BLaER1 (cell line): ENCODE data around the gene PARP6.
A peak's percentile ranks its signal among the peaks of the same experiment; 100 is the strongest.
"Not testable (repeated sequence)": the region's sequence is repeated elsewhere in the genome, so short reads cannot be mapped to it uniquely, and the experiment has no call there.

Experiments
- H3K27ac ChIP-seq: shearing (Covaris generic); formaldehyde crosslinking; 2 replicates; pipeline ENCODE4 v1.8.1; 2022
- H3K27me3 ChIP-seq: shearing (Covaris generic); formaldehyde crosslinking; 2 replicates; pipeline ENCODE4 v1.8.1; 2022
- H3K36me3 ChIP-seq: shearing (Covaris generic); formaldehyde crosslinking; 2 replicates; pipeline ENCODE4 v1.8.1; 2022
- H3K4me1 ChIP-seq: shearing (Covaris generic); formaldehyde crosslinking; 2 replicates; pipeline ENCODE4 v1.8.1; 2022
- H3K4me2 ChIP-seq: shearing (Covaris generic); formaldehyde crosslinking; 2 replicates; pipeline ENCODE4 v1.8.1; 2022
- H3K4me3 ChIP-seq: shearing (Covaris generic); formaldehyde crosslinking; 2 replicates; pipeline ENCODE4 v1.8.1; 2022
- H3K9ac ChIP-seq: shearing (Covaris generic); formaldehyde crosslinking; 2 replicates; pipeline ENCODE4 v1.8.1; 2022
- H3K9me3 ChIP-seq: shearing (Covaris generic); formaldehyde crosslinking; 2 replicates; pipeline ENCODE4 v1.8.1; 2022
- H4K20me1 ChIP-seq: shearing (Covaris generic); formaldehyde crosslinking; 2 replicates; pipeline ENCODE4 v1.8.1; 2022
- Cebpa-rat ChIP-seq: shearing (Covaris generic); IDR thresholded peaks from 2 replicates; pipeline ENCODE4 v1.8.1; 2022

PARP6 gene

DNA sequence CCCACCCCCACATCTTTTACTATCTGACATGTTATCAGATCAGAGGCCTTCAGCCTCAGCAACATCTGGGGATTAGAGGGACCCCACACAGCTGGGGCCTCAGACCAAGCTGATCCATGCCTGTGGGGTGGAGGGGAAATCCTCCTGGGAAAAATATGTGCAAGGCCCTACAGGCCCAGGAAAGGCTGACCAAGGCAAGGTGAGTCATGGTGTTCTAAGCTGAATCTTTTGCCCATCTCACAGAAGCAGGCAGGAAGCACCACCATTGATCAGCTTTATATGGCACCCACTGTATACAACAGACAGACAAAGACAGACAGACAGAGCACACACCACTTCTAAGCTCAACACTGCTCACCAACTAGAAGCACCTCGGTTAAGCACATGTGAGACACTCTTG, 12.4 kb upstream of the PARP6 start:
- Histone ChIP-seq H3K9me3 (no peaks in the 10 kb centered on the region), H3K4me2 (no peak overlapping the region), H4K20me1 (no peaks in the 10 kb centered on the region), H3K9ac (no peak overlapping the region), H3K36me3 (peaks cover 16% of the 10 kb centered on the region; the same call in 1 of the 2 replicates), H3K4me1 (no peaks in the 10 kb centered on the region), H3K27me3 (no peaks in the 10 kb centered on the region), H3K4me3 (no peak overlapping the region), H3K27ac (no peak overlapping the region)
- no peak for TF ChIP-seq Cebpa-rat

DNA sequence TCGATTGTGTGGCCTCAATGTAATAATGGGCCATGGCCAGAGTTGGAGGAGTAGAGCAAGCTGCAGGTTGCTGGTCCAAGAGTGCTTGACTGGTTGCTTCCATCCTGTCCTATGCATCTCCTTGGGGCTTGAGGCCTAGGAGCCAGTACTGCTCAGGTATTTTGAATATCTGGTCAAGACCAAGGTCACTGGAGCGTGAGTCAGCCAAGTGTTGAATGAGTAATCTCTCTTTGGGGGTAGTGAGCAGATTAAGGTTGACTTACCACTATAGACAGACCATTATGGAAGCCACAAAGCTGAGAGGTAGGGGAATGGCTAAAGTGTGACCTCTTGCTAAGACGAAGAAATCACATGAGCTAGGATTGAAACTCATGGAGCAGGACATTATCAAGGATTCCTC, 9.4 kb upstream of the PARP6 start:
- Histone ChIP-seq H3K27ac (no peak overlapping the region), H3K4me3 (no peak overlapping the region), H3K27me3 (no peaks in the 10 kb centered on the region), H3K9ac (no peak overlapping the region), H3K36me3 (peaks cover 5% of the 10 kb centered on the region; the same call in 1 of the 2 replicates), H3K9me3 (no peaks in the 10 kb centered on the region), H4K20me1 (no peaks in the 10 kb centered on the region), H3K4me1 (no peaks in the 10 kb centered on the region), H3K4me2 (no peak overlapping the region)
- no peak for TF ChIP-seq Cebpa-rat

DNA sequence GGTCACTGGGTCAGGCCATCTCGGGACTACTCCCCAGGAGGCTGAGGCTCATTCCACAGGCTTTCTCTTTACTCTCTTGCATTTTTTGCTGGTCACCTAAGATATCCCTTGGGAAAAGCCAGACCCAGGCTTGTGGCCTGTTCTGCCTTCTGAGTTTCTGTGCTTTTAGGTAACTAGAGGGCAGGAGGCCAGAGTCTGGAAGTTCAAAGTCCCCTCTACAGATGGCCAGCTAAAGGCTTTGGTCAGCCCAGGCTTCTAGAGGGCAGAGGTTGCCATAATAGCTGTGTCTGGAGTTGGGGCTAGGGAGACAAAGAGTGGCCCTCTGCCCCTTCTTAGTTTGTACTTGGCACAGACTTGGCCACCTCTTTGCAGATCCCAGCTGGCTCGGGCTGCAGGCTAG, 8.4 kb upstream of the PARP6 start:
- H3K36me3 ChIP-seq, result no peaks in the 10 kb centered on the region
- no peak for TF ChIP-seq Cebpa-rat
- H3K9me3 ChIP-seq, result no peaks in the 10 kb centered on the region
- no peaks in the 10 kb centered on the region for H3K4me1 ChIP-seq
- no peaks in the 10 kb centered on the region for H4K20me1 ChIP-seq
- H3K27ac ChIP-seq, result no peak overlapping the region
- H3K9ac ChIP-seq, result no peak overlapping the region
- no peak overlapping the region for H3K4me2 ChIP-seq
- H3K4me3 ChIP-seq, result no peak overlapping the region
- H3K27me3 ChIP-seq, result no peaks in the 10 kb centered on the region

DNA sequence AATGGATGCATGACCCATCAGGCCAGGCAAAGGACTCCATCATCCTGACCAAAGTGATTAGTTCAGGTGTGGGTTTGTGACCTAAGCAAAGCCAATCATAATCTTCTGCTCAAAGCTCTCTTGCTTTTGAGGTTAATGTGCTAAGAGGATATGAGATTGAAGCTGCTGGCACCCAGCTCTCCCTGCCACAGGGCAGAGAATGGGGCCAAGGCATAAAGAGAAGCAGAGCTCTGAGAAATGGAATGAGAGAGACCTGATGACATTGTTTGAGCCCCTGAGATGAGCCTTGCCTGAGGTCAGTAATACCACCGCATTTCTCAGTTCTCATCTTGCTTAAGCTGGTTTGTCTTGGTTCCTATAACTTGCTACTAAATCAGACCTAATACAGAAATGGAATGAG, 6.4 kb upstream of the PARP6 start:
- no peak for TF ChIP-seq Cebpa-rat
- H4K20me1 ChIP-seq, result no peaks in the 10 kb centered on the region
- H3K9me3 ChIP-seq, result no peaks in the 10 kb centered on the region

DNA sequence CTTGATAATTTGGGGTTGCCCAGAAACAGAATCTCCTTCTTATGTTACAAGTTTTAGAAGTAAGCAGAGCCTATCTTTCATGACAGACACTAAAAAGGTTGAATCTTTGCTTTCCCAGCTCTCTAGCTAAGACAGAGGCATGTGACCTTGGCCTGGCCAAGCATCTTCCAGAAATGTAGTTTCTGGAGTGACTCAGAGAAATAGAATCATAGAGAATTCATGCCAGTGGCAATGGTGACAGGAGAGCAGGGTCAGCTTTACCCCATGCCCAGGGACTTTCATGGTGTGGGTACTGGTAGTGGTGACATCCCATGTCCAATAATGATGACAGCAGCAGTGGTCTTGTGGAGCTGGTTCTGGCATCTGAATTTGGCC, 4.0 kb upstream of the PARP6 start:
- Histone ChIP-seq H3K4me1 (peaks cover 14% of the 10 kb centered on the region), H3K4me3 (no peak overlapping the region), H3K9me3 (no peaks in the 10 kb centered on the region), H3K27me3 (no peaks in the 10 kb centered on the region), H3K27ac (no peak overlapping the region), H3K4me2 (no peak overlapping the region), H3K36me3 (no peaks in the 10 kb centered on the region), H3K9ac (no peak overlapping the region), H4K20me1 (peaks cover under 1% of the 10 kb centered on the region; the same call in 1 of the 2 replicates)
- TF ChIP-seq Cebpa-rat, result no peak

More for the DNA sequence above, 6.4 kb upstream of the PARP6 start:
- Histone ChIP-seq H3K27me3 (no peaks in the 10 kb centered on the region), H3K9ac (no peak overlapping the region), H3K4me2 (no peak overlapping the region), H3K27ac (no peak overlapping the region), H3K36me3 (no peaks in the 10 kb centered on the region), H3K4me1 (no peaks in the 10 kb centered on the region; the same call in 1 of the 2 replicates), H3K4me3 (no peak overlapping the region)

DNA sequence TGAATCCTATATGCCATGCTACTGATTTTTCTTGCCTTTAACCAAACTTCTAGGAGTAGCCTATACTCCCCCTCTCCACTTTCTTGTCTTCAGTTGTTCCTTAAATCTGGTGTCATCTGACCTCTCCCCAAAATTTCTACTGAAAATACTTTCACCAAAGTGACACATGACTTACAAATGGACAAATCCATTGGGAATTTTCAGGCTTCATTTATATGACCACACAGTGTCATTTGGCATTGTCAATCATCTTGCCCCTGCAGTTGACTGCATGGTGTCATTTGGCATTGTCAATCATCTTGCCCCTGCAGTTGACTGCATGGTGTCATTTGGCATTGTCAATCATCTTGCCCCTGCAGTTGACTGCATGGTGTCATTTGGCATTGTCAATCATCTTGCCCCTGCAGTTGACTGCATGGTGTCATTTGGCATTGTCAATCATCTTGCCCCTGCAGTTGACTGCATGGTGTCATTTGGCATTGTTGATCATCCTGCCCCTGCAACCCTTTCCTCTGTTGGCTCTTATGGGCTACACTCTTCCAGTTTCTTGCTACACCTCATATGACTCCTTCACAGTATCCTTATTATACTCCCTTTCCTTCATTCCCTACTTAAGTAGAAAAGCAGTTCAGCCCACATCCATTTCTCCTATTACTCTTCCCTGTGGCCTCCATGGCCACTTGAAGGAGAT, 3.4 kb upstream of the PARP6 start:
- H3K27me3 ChIP-seq, H3K9me3 ChIP-seq, H4K20me1 ChIP-seq, H3K36me3 ChIP-seq, H3K9ac ChIP-seq, H3K27ac ChIP-seq, H3K4me3 ChIP-seq, H3K4me2 ChIP-seq: not testable (repeated sequence)
- H3K4me1 ChIP-seq, result peaks cover 20% of the 10 kb centered on the region

DNA sequence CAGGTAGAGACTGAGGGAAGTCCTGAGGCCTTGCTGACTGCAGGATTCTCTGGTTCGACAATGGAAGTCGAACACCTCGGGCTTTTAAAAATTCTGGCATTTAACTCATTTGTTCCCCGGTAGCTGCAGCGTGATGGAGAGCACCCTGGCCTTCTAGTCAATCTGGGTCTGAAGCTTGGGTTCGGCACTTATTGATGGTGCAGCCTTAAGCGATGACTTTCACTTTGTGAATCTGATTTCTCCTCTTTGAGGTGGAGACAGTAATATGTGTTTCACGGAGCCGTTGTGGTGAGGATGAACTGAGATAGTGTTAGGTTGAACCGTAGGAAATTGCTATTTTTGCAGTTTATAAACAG, 621 bp upstream of the PARP6 start:
- Histone ChIP-seq H3K9me3 (no peaks in the 10 kb centered on the region), H3K27ac (peak overlapping the region; percentile 91), H3K27me3 (no peaks in the 10 kb centered on the region), H4K20me1 (peaks cover 13% of the 10 kb centered on the region; the same call in 1 of the 2 replicates), H3K4me3 (peak overlapping the region; percentile 98), H3K36me3 (peaks cover 25% of the 10 kb centered on the region), H3K9ac (peak overlapping the region; percentile 95), H3K4me1 (peaks cover 32% of the 10 kb centered on the region), H3K4me2 (peak overlapping the region; percentile 80)
- TF ChIP-seq Cebpa-rat, result no peak

DNA sequence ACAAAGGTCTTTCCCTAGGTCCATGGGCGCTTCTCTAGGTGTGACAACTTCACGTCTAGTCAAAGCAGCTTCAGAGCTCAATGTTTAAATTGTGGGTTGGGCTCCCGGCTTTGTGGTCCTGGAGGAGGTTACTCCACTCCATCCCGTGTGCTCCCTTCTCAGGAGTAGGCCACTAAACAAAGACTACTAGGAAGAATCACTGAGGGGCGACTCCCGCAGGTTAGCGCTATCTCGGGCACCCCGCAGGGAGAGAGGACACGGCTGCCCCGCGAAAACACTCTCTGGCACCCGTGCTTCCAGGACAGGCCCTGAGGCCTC, 500 bp downstream of the PARP6 start:
- Histone ChIP-seq H3K4me2 (peak overlapping the region; percentile 93), H3K4me3 (peak overlapping the region; percentile 98), H4K20me1 (peaks cover 24% of the 10 kb centered on the region), H3K27ac (peak overlapping the region; percentile 91), H3K36me3 (peaks cover 37% of the 10 kb centered on the region), H3K9me3 (no peaks in the 10 kb centered on the region), H3K4me1 (peaks cover 32% of the 10 kb centered on the region), H3K27me3 (no peaks in the 10 kb centered on the region), H3K9ac (peak overlapping the region; percentile 95)
- TF ChIP-seq Cebpa-rat, result no peak

DNA sequence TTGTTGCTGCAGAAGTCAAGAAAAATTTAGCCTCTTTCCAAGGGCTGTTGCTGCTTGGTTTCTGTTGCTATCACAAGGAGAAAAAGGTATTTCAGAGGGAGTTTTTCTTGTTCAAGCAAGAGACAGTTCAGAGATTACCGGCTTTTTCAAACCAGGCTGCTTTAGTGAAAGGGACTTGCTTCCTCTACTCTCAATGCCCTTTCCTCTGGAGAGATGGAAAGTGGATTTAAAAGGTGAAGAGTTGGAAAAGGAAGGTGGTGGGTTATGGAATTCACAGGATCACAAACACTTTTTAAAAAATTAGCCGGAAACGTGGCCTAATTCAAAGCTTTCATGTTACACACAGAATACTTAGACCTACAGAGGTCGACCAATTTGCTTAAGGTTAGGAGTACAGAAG, 1.1 kb downstream of the PARP6 start:
- no peak for TF ChIP-seq Cebpa-rat
- H3K4me3 ChIP-seq, result peak overlapping the region; percentile 98
- no peaks in the 10 kb centered on the region for H3K9me3 ChIP-seq
- peak overlapping the region; percentile 95 for H3K9ac ChIP-seq
- H3K27me3 ChIP-seq, result no peaks in the 10 kb centered on the region
- H3K4me1 ChIP-seq, result peaks cover 32% of the 10 kb centered on the region
- H3K27ac ChIP-seq, result no peak overlapping the region
- peaks cover 24% of the 10 kb centered on the region for H4K20me1 ChIP-seq
- peak overlapping the region; percentile 93 for H3K4me2 ChIP-seq
- peaks cover 43% of the 10 kb centered on the region for H3K36me3 ChIP-seq

DNA sequence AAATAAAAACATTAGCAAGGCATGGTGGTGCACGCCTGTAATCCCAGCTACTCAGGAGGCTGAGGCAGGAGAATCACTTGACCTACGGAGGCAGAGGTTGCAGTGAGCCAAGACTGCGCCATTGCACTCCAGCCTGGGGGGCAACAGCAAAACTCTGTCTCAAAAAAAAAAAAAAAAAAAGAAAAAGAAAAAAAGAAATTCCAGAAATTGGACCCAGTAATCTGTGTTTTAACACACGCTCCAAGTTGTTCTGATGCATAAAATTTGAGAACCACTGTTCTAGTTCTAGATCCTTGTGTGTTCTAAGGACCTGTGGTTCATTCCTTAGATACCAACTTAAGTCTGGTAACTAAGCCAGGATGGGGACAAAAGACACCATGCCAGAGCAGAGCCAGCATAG, 2.6 kb downstream of the PARP6 start:
- TF ChIP-seq Cebpa-rat, result no peak
- Histone ChIP-seq H3K9me3 (no peaks in the 10 kb centered on the region), H3K4me3 (no peak overlapping the region), H3K4me2 (no peak overlapping the region), H3K36me3 (peaks cover 58% of the 10 kb centered on the region), H3K9ac (no peak overlapping the region), H4K20me1 (peaks cover 24% of the 10 kb centered on the region), H3K4me1 (peaks cover 32% of the 10 kb centered on the region), H3K27me3 (no peaks in the 10 kb centered on the region), H3K27ac (no peak overlapping the region)

DNA sequence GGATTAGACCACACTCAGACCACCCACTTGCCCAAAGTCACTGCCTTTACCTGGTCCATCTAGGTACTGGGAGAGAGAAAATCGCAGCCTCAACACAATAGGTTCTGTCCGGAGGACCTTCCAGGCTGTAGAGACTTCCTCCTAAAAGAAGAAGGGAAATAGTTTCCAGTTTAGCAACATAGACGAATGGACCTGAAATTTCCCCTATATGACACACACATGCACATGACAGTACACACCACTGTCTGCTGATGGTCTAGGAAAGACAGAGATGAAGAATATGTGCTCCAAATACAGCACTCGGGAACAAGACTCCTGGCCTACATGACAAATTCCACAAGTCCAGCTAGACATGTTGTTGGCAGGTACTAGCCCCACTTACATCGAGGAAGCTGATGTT, 7.3 kb downstream of the PARP6 start:
- TF ChIP-seq Cebpa-rat, result no peak
- peaks cover 100% of the 10 kb centered on the region for H3K36me3 ChIP-seq

More for the DNA sequence above, 7.3 kb downstream of the PARP6 start:
- Histone ChIP-seq H3K4me2 (no peak overlapping the region), H3K27me3 (no peaks in the 10 kb centered on the region), H3K27ac (no peak overlapping the region), H3K9ac (no peak overlapping the region), H3K4me1 (0 out of 2 replicates have a peak, but pooled peaks cover 5% of the 10 kb centered on the region), H3K4me3 (no peak overlapping the region), H4K20me1 (peaks cover 17% of the 10 kb centered on the region), H3K9me3 (no peaks in the 10 kb centered on the region)
